LNCAP (cell line): ENCODE measurements around the gene ADAMTS20.

Source experiments
- TF ChIP-seq, protein P1 (sequence below): fragments of 450-650 bp; IDR thresholded peaks from 2 replicates; pipeline ENCODE4 v1.5.1; 2017; ENCODE audit warnings: mild to moderate bottlenecking

Gene ADAMTS20

DNA sequence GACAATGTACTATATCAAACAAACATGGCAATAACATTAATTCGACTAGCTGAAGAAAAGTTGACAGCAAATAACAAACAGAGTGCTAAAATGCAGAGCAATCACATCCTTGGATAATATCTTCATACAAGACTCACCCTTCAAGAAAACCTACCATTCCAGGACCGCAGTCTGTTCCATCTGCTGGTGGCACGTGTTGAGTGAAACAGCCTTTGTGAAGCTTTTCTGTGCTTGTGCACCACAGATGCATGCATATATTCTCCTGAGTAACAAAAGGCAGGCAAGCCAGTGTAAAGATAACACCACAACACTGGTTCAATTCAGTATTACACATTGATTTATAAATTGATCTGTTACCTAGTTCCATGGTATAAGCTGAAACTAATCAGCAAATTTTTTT lies 89.3 kb downstream of the ADAMTS20 start:
- TF ChIP-seq, protein P1, sequence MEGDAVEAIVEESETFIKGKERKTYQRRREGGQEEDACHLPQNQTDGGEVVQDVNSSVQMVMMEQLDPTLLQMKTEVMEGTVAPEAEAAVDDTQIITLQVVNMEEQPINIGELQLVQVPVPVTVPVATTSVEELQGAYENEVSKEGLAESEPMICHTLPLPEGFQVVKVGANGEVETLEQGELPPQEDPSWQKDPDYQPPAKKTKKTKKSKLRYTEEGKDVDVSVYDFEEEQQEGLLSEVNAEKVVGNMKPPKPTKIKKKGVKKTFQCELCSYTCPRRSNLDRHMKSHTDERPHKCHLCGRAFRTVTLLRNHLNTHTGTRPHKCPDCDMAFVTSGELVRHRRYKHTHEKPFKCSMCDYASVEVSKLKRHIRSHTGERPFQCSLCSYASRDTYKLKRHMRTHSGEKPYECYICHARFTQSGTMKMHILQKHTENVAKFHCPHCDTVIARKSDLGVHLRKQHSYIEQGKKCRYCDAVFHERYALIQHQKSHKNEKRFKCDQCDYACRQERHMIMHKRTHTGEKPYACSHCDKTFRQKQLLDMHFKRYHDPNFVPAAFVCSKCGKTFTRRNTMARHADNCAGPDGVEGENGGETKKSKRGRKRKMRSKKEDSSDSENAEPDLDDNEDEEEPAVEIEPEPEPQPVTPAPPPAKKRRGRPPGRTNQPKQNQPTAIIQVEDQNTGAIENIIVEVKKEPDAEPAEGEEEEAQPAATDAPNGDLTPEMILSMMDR, result no peak

- TF ChIP-seq, protein P1, result no peak
Measured at GRCh38 chr12:43462080-43462479, 89.9 kb downstream of the ADAMTS20 start.

- TF ChIP-seq, protein P1, result no peak
Measured at GRCh38 chr12:43459285-43459684, 92.7 kb downstream of the ADAMTS20 start.

GRCh38 chr12:43453761-43454160 lies 98.2 kb downstream of the ADAMTS20 start:
- TF ChIP-seq, protein P1, result no peak

DNA sequence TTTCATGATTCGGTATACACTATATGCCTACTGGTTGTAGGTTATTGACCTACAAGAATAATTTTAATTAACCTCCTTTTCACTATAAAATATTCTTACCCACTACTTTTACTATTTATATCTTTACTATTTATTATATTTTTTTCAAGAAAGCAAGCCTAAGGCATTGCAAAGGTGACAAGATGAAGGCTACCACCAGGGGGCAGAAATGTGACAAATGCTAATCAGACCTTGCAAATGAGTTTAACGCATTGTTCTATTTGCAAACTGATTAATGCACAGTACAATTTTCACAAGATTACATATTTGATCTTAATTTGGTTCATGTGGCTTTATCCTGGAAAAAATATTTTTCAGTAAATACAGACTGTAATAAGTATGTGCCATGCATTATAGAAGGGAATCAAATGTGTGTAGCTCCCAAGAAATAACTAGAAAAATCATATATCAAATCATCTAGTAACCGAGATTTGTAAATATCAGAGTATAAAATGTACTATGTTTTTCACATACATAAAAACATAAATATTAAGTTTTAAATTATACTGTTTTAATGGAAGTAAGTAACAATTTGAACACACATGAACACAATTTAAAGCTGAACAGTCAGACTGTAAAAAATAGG lies 107.0 kb downstream of the ADAMTS20 start:
- TF ChIP-seq, protein P1, result peak; percentile 82

- TF ChIP-seq, protein P1, result no peak
Measured at GRCh38 chr12:43436597-43436996, 115.4 kb downstream of the ADAMTS20 start.

GRCh38 chr12:43434614-43435013 lies 117.4 kb downstream of the ADAMTS20 start:
- TF ChIP-seq, protein P1, result no peak

DNA sequence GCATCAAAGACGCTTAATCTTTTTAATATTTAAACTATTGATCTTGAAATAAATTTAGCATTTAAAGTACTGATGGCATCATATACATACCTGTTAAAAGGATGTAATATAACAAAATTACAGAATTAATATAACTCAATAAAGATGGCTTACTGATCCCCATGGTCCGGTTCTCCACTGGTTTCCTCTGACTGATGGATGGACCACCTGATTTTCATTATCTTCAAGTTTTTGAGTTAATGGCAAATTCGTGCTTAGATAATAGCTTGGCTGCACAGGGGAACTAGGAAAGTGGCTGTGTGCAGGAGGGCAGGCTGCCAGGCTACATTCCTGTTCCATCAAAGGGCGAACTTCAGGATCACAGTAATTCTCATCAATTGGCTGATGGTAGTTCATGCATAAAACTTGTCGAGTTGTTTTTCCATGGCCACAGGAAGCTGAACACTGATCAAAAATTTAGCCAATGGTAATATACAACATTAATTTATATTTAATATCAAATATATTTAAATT lies 123.9 kb downstream of the ADAMTS20 start:
- TF ChIP-seq, protein P1, result no peak
